Panc1 (cell line): ENCODE measurements around the gene ATP8B1. TPM values are rescaled to one million over a fixed set of nuclear protein-coding genes. Genes with fewer than 3 reads are reported as not detected.
"Not testable (repeated sequence)": the region's sequence is repeated elsewhere in the genome, so short reads cannot be mapped to it uniquely, and the experiment has no call there.

ENCODE experiments used
- ATAC-seq: fragments of 200-7000 bp; cut with Tn5 transposase; 2 replicates; pipeline ENCODE4 v1.9.1; 2020; ENCODE audit warnings: mild to moderate bottlenecking, moderate library complexity
- BruUV-seq: library from RNA; stranded (reverse); fragments of 400-500 nt; replicated peaks from 2 replicates; lab custom pipeline; 2021; lab: Mats Ljungman, UMichigan
- CTCF ChIA-PET: fragments of 300-600 bp; sonication (Branson Sonifier 250); formaldehyde crosslinking; loops from one replicate; lab custom pipeline; 2022; ENCODE audit warnings: antibody characterized with exemption; lab: Charles Lee
- POLR2A ChIA-PET: fragments of 300-600 bp; sonication (Branson Sonifier 250); formaldehyde crosslinking; loops from one replicate; lab custom pipeline; 2022; ENCODE audit warnings: antibody characterized with exemption; lab: Charles Lee
- DNase-seq: peaks from one replicate; pipeline ENCODE4 v3.0.0-alpha.2; 2010; ENCODE audit warnings: low read depth, low spot score
- H3K27ac ChIP-seq: 2 replicates; pipeline ENCODE4 v1.5.1; 2011; ENCODE audit warnings: mild to moderate bottlenecking, low read length, inconsistent platforms
- H3K27me3 ChIP-seq: fragments of 200-500 bp; sonication (Bioruptor generic); 2 replicates; pipeline ENCODE4 v1.6.0; 2014; ENCODE audit warnings: low read length, inconsistent platforms; ENCODE audit not compliant: control insufficient read depth, insufficient read depth
- H3K36me3 ChIP-seq: fragments of 200-500 bp; sonication (Bioruptor generic); 2 replicates; pipeline ENCODE4 v1.5.1; 2014; ENCODE audit warnings: inconsistent platforms, mild to moderate bottlenecking, low read length, moderate library complexity; ENCODE audit not compliant: control insufficient read depth, insufficient read depth
- H3K4me1 ChIP-seq: 2 replicates; pipeline ENCODE4 v1.5.1; 2011; ENCODE audit warnings: inconsistent platforms, mild to moderate bottlenecking, low read length, moderate library complexity; ENCODE audit not compliant: control insufficient read depth, insufficient read depth
- H3K4me3 ChIP-seq, 2 experiments: 2 replicates each; pipeline ENCODE4 v1.5.1; 2011 to 2012; ENCODE audit warnings: low read depth in 2 of 2, low read length in 2 of 2, mild to moderate bottlenecking in 2 of 2, inconsistent platforms in 1 of 2, moderate library complexity in 1 of 2
- H3K9me3 ChIP-seq: fragments of 200-500 bp; sonication (Bioruptor generic); 2 replicates; pipeline ENCODE4 v1.5.1; 2014; ENCODE audit warnings: low read depth, mild to moderate bottlenecking, inconsistent platforms, low read length, moderate library complexity; ENCODE audit not compliant: control insufficient read depth, insufficient read depth
- POLR2AphosphoS5 ChIP-seq: IDR thresholded peaks from 2 replicates; pipeline ENCODE4 v1.6.1; 2012; ENCODE audit warnings: mild to moderate bottlenecking, low read depth, low read length, moderate library complexity
- SIN3A ChIP-seq: IDR thresholded peaks from 2 replicates; pipeline ENCODE4 v1.6.1; 2012; ENCODE audit warnings: low read depth, mild to moderate bottlenecking, low read length, moderate library complexity, borderline replicate concordance; ENCODE audit not compliant: insufficient read depth
- TCF7L2 ChIP-seq: IDR thresholded peaks from 2 replicates; pipeline ENCODE4 v1.6.1; 2011; ENCODE audit warnings: mild to moderate bottlenecking, low read depth, low read length, inconsistent platforms
- in situ Hi-C: cut with HindIII; loops from 2 replicates; pipeline ENCODE4 v1.10.0; 2016; ENCODE audit warnings: low sequenced_read_pairs, low pct_unique_long_range_greater_than_20kb
- intact Hi-C: fragments of 100-400 bp; cut with micrococcal nuclease; formaldehyde crosslinking; loops from one replicate; pipeline ENCODE4 v1.10.0; 2022; ENCODE audit not compliant: unreplicated experiment
- total RNA-seq: library from RNA; stranded (reverse); gene quantifications from one replicate; pipeline ENCODE4 v1.2.1, GENCODE V29; 2021; ENCODE audit not compliant: unreplicated experiment
- TF ChIP-seq, protein P1 (sequence below), 2 experiments: IDR thresholded peaks; 2 replicates each; pipeline ENCODE4 v1.6.1; 2011 to 2012; ENCODE audit warnings: low read depth in 2 of 2, control low read depth in 1 of 2, low read length in 1 of 2, mild to moderate bottlenecking in 1 of 2, moderate library complexity in 1 of 2; ENCODE audit not compliant: insufficient read depth in 1 of 2
- TF ChIP-seq, protein P2 (sequence below): fragments of 450-650 bp; IDR thresholded peaks from 2 replicates; pipeline ENCODE4 v1.5.1; 2017; ENCODE audit warnings: mild to moderate bottlenecking

The ATP8B1 gene
- total RNA-seq, 1 experiment from 2014 or later = 12.5 TPM

DNA sequence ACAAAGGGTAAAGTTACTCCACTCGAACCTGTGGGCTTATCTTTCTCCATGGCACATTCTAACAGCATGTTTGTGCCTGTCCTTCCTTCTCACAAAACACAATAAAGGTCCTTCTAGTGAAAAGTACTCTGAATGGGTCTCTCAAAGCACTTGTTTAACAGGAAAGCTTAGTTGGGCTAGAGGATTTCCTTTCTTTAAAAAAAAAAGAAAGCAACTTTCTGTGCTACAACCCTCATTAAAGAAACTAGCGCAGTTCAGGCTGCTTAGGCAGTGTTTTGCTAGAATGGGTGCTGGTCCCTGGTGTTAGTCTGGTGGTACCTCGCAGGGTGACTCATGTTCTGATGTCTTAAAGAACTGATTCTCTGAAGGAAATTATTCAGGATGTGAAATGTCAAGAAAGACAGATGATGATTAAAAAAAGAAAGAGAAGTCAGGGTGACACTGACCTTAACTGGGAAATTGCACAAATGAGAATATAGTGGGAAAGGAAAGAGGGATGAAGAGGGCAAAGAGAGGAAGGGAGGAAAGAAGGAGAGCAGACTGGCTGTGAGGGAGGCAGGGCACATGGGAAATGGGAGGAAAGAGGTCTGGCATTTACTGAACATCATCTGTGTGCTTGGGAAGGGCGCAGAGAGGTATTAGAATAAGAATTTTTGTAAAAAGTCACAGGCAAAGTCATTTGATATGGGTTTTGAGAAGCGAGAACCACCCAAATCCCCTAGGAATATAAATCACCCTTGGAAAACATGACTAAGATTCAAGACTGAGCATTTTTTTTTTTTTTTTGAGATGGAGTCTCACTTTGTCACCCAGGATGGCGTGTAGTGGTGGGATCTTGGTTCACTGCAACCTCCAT is 74.9 kb downstream of the ATP8B1 start:
- CTCF ChIA-PET = no interaction called here
- ATAC-seq (no peak), DNase-seq (no peak)
- no peak overlapping the region; the same call in 1 of the 2 replicates for H3K27ac ChIP-seq
- H3K4me3 ChIP-seq = no peak overlapping the region
- no peaks in the 10 kb centered on the region; the same call in 1 of the 2 replicates for H3K4me1 ChIP-seq
- TF ChIP-seq SIN3A = no peak
- no peak for TF ChIP-seq TCF7L2
- no peak for TF ChIP-seq POLR2AphosphoS5
- TF ChIP-seq, protein P1, sequence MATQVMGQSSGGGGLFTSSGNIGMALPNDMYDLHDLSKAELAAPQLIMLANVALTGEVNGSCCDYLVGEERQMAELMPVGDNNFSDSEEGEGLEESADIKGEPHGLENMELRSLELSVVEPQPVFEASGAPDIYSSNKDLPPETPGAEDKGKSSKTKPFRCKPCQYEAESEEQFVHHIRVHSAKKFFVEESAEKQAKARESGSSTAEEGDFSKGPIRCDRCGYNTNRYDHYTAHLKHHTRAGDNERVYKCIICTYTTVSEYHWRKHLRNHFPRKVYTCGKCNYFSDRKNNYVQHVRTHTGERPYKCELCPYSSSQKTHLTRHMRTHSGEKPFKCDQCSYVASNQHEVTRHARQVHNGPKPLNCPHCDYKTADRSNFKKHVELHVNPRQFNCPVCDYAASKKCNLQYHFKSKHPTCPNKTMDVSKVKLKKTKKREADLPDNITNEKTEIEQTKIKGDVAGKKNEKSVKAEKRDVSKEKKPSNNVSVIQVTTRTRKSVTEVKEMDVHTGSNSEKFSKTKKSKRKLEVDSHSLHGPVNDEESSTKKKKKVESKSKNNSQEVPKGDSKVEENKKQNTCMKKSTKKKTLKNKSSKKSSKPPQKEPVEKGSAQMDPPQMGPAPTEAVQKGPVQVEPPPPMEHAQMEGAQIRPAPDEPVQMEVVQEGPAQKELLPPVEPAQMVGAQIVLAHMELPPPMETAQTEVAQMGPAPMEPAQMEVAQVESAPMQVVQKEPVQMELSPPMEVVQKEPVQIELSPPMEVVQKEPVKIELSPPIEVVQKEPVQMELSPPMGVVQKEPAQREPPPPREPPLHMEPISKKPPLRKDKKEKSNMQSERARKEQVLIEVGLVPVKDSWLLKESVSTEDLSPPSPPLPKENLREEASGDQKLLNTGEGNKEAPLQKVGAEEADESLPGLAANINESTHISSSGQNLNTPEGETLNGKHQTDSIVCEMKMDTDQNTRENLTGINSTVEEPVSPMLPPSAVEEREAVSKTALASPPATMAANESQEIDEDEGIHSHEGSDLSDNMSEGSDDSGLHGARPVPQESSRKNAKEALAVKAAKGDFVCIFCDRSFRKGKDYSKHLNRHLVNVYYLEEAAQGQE (IDR thresholded peaks at IDR 0.05; ENCODE audit: insufficient read depth in 1 of 2, low read depth in 2 of 2, low read length in 1 of 2) = no peak
- TF ChIP-seq, protein P2, sequence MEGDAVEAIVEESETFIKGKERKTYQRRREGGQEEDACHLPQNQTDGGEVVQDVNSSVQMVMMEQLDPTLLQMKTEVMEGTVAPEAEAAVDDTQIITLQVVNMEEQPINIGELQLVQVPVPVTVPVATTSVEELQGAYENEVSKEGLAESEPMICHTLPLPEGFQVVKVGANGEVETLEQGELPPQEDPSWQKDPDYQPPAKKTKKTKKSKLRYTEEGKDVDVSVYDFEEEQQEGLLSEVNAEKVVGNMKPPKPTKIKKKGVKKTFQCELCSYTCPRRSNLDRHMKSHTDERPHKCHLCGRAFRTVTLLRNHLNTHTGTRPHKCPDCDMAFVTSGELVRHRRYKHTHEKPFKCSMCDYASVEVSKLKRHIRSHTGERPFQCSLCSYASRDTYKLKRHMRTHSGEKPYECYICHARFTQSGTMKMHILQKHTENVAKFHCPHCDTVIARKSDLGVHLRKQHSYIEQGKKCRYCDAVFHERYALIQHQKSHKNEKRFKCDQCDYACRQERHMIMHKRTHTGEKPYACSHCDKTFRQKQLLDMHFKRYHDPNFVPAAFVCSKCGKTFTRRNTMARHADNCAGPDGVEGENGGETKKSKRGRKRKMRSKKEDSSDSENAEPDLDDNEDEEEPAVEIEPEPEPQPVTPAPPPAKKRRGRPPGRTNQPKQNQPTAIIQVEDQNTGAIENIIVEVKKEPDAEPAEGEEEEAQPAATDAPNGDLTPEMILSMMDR = no peak
- in situ Hi-C loops = no loop called here
- POLR2A ChIA-PET = interaction anchor here (0.6 kb wide), 1 partner anchor 50 kb away, joined by 5 read pairs; no protein-coding TSS in a partner anchor
- no peaks in the 10 kb centered on the region for H3K9me3 ChIP-seq
- BruUV-seq = no TSS peak
- H3K36me3 ChIP-seq = no peaks in the 10 kb centered on the region
- intact Hi-C loops = no loop called here
- H3K27me3 ChIP-seq = no peaks in the 10 kb centered on the region

DNA sequence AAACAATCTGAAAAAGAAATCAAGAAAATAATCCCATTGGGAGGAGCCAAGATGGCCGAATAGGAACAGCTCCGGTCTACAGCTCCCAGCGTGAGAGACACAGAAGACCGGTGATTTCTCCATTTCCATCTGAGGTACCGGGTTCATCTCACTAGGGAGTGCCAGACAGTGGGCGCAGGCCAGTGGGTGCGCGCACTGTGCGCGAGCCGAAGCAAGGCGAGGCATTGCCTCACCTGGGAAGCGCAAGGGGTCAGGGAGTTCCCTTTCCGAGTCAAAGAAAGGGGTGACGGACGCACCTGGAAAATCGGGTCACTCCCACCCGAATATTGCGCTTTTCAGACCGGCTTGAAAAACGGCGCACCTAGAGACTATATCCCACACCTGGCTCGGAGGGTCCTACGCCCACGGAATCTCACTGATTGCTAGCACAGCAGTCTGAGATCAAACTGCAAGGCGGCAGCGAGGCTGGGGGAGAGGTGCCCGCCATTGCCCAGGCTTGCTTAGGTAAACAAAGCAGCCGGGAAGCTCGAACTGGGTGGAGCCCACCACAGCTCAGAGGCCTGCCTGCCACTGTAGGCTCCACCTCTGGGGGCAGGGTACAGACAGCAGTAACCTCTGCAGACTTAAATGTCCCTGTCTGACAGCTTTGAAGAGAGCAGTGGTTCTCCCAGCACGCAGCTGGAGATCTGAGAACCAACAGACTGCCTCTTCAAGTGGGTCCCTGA is 83.7 kb downstream of the ATP8B1 start:
- H3K36me3 ChIP-seq, H3K4me3 ChIP-seq, intact Hi-C loops, BruUV-seq, POLR2A ChIA-PET, DNase-seq, H3K4me1 ChIP-seq, CTCF ChIA-PET, H3K27ac ChIP-seq, H3K27me3 ChIP-seq, in situ Hi-C loops, H3K9me3 ChIP-seq, ATAC-seq: not testable (repeated sequence)
